SKM-1 treated with dmso at 0.1 percent for 144 hours (cell line): ENCODE data around the gene TTLL5.

Experiments used
- DNase-seq: peaks from one replicate; lab custom pipeline; 2025; ENCODE audit not compliant: unreplicated experiment; lab: John Stamatoyannopoulos, UW

Gene TTLL5

GRCh38 chr14:75783602-75784313 lies 122.7 kb downstream of the TTLL5 start:
- DNase-seq: no peak

GRCh38 chr14:75784314-75784686 lies 123.3 kb downstream of the TTLL5 start:
- no peak for DNase-seq

GRCh38 chr14:75793806-75794205 lies 132.8 kb downstream of the TTLL5 start:
- no peak for DNase-seq

- DNase-seq: no peak
Observed at GRCh38 chr14:75794615-75795038, 133.6 kb downstream of the TTLL5 start.

GRCh38 chr14:75800792-75801191 lies 139.7 kb downstream of the TTLL5 start:
- no peak for DNase-seq

- DNase-seq: no peak
Observed at GRCh38 chr14:75802486-75802885, 141.4 kb downstream of the TTLL5 start.

GRCh38 chr14:75803765-75804164 lies 142.7 kb downstream of the TTLL5 start:
- no peak for DNase-seq

GRCh38 chr14:75804570-75805275 lies 143.7 kb downstream of the TTLL5 start:
- DNase-seq: no peak

GRCh38 chr14:75805646-75806045 lies 144.6 kb downstream of the TTLL5 start:
- DNase-seq: no peak

GRCh38 chr14:75806352-75806832 lies 145.3 kb downstream of the TTLL5 start:
- DNase-seq: no peak

GRCh38 chr14:75807667-75808360 lies 146.8 kb downstream of the TTLL5 start:
- DNase-seq: no peak

GRCh38 chr14:75811136-75811829 lies 150.2 kb downstream of the TTLL5 start:
- DNase-seq: no peak

GRCh38 chr14:75811872-75812499 lies 150.9 kb downstream of the TTLL5 start:
- no peak for DNase-seq

GRCh38 chr14:75812622-75813021 lies 151.6 kb downstream of the TTLL5 start:
- no peak for DNase-seq

GRCh38 chr14:75820761-75821160 lies 159.7 kb downstream of the TTLL5 start:
- no peak for DNase-seq

- no peak for DNase-seq
Observed at GRCh38 chr14:75821831-75822521, 160.9 kb downstream of the TTLL5 start.

- no peak for DNase-seq
Observed at GRCh38 chr14:75822522-75823141, 161.6 kb downstream of the TTLL5 start.

- no peak for DNase-seq
Observed at GRCh38 chr14:75823334-75823733, 162.3 kb downstream of the TTLL5 start.

GRCh38 chr14:75824318-75824717 lies 163.3 kb downstream of the TTLL5 start:
- DNase-seq: no peak

- no peak for DNase-seq
Observed at GRCh38 chr14:75825147-75825592, 164.1 kb downstream of the TTLL5 start.
